Activated CD4-positive, alpha-beta T cell treated with anti-CD3 and anti-CD28 coated beads for 36 hours (primary cell): Measurements from ENCODE around the gene SDCBP2. TPM values are rescaled to one million over a fixed set of nuclear protein-coding genes. Genes with fewer than 3 reads are reported as not detected.
A peak's percentile ranks its signal among the peaks of the same experiment; 100 is the strongest.

Experiments
- ATAC-seq: fragments of 200-7000 bp; cut with Tn5 transposase; one replicate; pipeline ENCODE4 v1.10.0; 2021; ENCODE audit warnings: mild to moderate bottlenecking, moderate library complexity
- CTCF ChIA-PET: fragments of 350-600 bp; sonication (Branson Sonifier 250); formaldehyde crosslinking; loops from one replicate; lab custom pipeline; 2021; ENCODE audit warnings: antibody characterized with exemption; lab: Charles Lee
- POLR2A ChIA-PET: fragments of 350-600 bp; sonication (Branson Sonifier 250); formaldehyde crosslinking; loops from one replicate; lab custom pipeline; 2021; ENCODE audit warnings: antibody characterized with exemption, inconsistent platforms; lab: Charles Lee
- DNase-seq: peaks from one replicate; pipeline ENCODE4 v3.0.0-alpha.2; 2020
- H3K27ac Mint-ChIP-seq: one replicate; pipeline ENCODE4 v1.8.0; 2021; ENCODE audit warnings: mixed read lengths
- H3K27me3 Mint-ChIP-seq: one replicate; pipeline ENCODE4 v1.8.0; 2021; ENCODE audit warnings: mixed read lengths
- H3K36me3 Mint-ChIP-seq: one replicate; pipeline ENCODE4 v1.8.0; 2021; ENCODE audit warnings: low read depth, mixed read lengths
- H3K4me1 Mint-ChIP-seq: one replicate; pipeline ENCODE4 v1.8.0; 2021; ENCODE audit warnings: mixed read lengths
- H3K4me3 Mint-ChIP-seq: one replicate; pipeline ENCODE4 v1.8.0; 2021; ENCODE audit warnings: mild to moderate bottlenecking, moderate library complexity, mixed read lengths
- H3K9me3 Mint-ChIP-seq: one replicate; pipeline ENCODE4 v1.8.0; 2021; ENCODE audit warnings: low read depth, mixed read lengths
- intact Hi-C, 2 experiments: fragments of 100-400 bp; cut with DNase I in 1 of 2; cut with micrococcal nuclease in 1 of 2; formaldehyde crosslinking; loops; one replicate each; pipeline versions ENCODE4 v1.14.2 to v1.15.1; 2022 to 2024; cut with DNase I, micrococcal nuclease
- total RNA-seq, 2 experiments: library from RNA; stranded (reverse); gene quantifications; one replicate each; pipeline ENCODE4 v1.2.3, GENCODE V29; 2021

SDCBP2 gene
- total RNA-seq, 2 experiments from 2014 or later, result 2.8 to 3.2 TPM

DNA sequence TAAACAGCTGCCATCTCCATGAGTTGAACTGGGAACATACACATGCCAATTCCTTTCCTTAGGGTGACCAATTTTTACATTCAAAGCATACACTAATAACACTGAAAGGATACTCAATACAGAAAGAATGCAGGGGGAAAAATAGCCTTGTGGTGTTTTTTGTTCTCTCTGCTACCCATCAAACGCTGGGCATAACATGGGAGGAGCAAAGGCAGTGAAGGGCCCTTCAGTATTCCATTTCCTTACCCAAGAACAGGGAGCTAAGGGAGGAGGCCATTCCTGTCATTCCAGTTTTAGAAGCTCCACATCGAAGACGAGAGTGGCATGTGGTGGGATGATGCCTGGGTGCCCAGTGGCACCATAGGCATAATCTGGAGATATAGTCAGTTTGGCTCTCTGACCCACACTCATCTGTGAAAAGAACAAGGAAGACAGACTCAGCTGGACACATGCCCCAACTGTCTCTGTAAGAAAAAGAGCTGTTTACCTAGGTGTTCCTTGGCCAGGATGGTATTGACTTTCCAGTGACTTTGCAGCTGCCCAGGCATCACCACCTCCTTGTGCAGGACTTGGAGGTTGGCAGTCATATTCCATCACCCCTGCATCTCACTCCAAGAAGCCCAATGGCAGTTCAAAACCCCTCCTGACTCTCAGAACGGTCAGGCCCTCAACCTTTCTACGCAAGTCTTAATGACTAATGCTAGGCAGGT is 43.0 kb upstream of the SDCBP2 start:
- POLR2A ChIA-PET, result interaction anchor here (0.6 kb wide), 1 partner anchor 18 kb away, joined by 5 read pairs; no protein-coding TSS in a partner anchor
- Mint-ChIP-seq H3K9me3 (no peaks in the 10 kb centered on the region), H3K27me3 (no peaks in the 10 kb centered on the region), H3K4me1 (peaks cover 26% of the 10 kb centered on the region), H3K36me3 (peaks cover 75% of the 10 kb centered on the region), H3K27ac (no peak overlapping the region), H3K4me3 (no peak overlapping the region)
- ATAC-seq (no peak), DNase-seq (no peak)
- intact Hi-C loops, result no loop called here
- CTCF ChIA-PET, result no interaction called here

- DNase-seq, result no peak
- Mint-ChIP-seq H3K9me3 (no peaks in the 10 kb centered on the region), H3K27ac (peak overlapping the region; percentile 51), H3K27me3 (no peaks in the 10 kb centered on the region), H3K36me3 (peaks cover 72% of the 10 kb centered on the region), H3K4me1 (peaks cover 20% of the 10 kb centered on the region), H3K4me3 (no peak overlapping the region)
- intact Hi-C loops, result no loop called here
- ChIA-PET CTCF (no interaction called here), POLR2A (no interaction called here)
- no peak for ATAC-seq
These were observed 42.4 kb upstream of the SDCBP2 start for GRCh38 chr20:1371202-1371782.

- Mint-ChIP-seq H3K9me3 (no peaks in the 10 kb centered on the region), H3K27me3 (no peaks in the 10 kb centered on the region), H3K4me1 (peaks cover 15% of the 10 kb centered on the region), H3K27ac (no peak overlapping the region), H3K36me3 (peaks cover 67% of the 10 kb centered on the region), H3K4me3 (no peak overlapping the region)
- ATAC-seq (no peak), DNase-seq (no peak)
- ChIA-PET POLR2A (no interaction called here), CTCF (no interaction called here)
- intact Hi-C loops, result no loop called here
These were observed 41.7 kb upstream of the SDCBP2 start for GRCh38 chr20:1370548-1371110.

GRCh38 chr20:1369970-1370369 is 41.0 kb upstream of the SDCBP2 start:
- no peak for ATAC-seq
- ChIA-PET CTCF (no interaction called here), POLR2A (no interaction called here)
- Mint-ChIP-seq H3K4me1 (peaks cover 18% of the 10 kb centered on the region), H3K4me3 (no peak overlapping the region), H3K9me3 (no peaks in the 10 kb centered on the region), H3K36me3 (peaks cover 67% of the 10 kb centered on the region), H3K27me3 (no peaks in the 10 kb centered on the region), H3K27ac (no peak overlapping the region)
- intact Hi-C loops, result no loop called here
- DNase-seq, result no peak

DNA sequence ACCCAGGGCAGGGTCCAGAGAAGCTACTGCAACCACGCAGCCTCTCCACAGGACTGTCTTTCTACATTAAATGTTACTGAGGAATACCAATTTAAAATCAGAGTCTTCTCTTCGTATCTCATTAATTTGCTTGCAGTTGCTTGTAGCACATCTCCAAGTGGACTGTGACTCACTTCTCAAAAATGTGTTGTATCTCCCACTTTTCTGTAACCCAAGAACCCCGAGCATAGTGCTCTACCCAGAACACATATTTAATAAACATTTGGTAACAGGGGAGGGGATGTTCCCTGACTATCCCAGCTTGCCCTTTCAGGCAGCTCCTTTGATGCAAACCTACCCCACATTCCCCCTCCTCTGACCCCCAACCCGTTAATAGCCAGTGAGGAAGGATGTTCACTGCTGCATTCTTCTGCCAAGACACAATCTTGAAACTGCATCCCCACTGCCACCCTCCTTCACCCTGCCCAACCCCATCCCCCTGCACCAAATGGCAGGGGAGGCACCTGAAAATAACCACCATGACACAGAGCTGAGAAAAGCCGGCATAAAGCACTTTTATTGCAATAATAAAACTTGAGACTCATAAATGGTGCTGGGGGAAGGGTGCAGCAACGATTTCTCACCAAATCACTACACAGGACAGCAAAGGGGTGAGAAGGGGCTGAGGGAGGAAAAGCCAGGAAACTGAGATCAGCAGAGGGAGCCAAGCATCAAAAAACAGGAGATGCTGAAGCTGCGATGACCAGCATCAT is 39.7 kb upstream of the SDCBP2 start:
- ChIA-PET CTCF (interaction anchor here (0.5 kb wide), 2 partner anchors 43 to 135 kb away, joined by 3 to 4 read pairs; no protein-coding TSS in a partner anchor), POLR2A (interaction anchor here (0.7 kb wide), 1 partner anchor 9 kb away, joined by 3 read pairs; no protein-coding TSS in a partner anchor)
- H3K4me3 Mint-ChIP-seq, result no peak overlapping the region
- no peak for ATAC-seq
- peak overlapping the region; percentile 37 for H3K27ac Mint-ChIP-seq
- H3K9me3 Mint-ChIP-seq, result no peaks in the 10 kb centered on the region
- no peaks in the 10 kb centered on the region for H3K27me3 Mint-ChIP-seq
- DNase-seq, result no peak
- peaks cover 27% of the 10 kb centered on the region for H3K4me1 Mint-ChIP-seq
- intact Hi-C loops, result no loop called here
- H3K36me3 Mint-ChIP-seq, result peaks cover 69% of the 10 kb centered on the region

DNA sequence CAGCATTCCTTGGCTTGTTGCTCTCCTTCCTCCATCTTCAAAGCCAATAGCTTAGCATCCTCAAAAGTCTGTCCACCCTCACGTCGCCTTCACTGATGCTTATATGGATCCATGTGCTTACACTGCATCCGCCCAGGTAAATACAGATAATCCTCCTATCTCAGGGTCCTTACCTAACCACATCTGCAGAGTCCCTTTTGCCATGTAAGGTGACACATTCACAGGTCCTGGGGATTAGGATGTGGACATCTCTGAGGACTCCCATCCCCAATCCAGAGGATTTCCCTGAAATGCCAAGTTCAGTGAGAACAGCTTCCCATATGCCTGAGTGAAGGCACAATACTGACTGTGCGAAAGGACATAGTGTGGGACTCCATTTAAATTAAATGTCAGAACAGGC is 38.5 kb upstream of the SDCBP2 start:
- ChIA-PET CTCF (no interaction called here), POLR2A (no interaction called here)
- no peak overlapping the region for H3K4me3 Mint-ChIP-seq
- H3K9me3 Mint-ChIP-seq, result no peaks in the 10 kb centered on the region
- H3K4me1 Mint-ChIP-seq, result peaks cover 37% of the 10 kb centered on the region
- peaks cover 65% of the 10 kb centered on the region for H3K36me3 Mint-ChIP-seq
- H3K27me3 Mint-ChIP-seq, result no peaks in the 10 kb centered on the region
- no peak overlapping the region for H3K27ac Mint-ChIP-seq
- ATAC-seq (no peak), DNase-seq (no peak)
- intact Hi-C loops, result no loop called here

DNA sequence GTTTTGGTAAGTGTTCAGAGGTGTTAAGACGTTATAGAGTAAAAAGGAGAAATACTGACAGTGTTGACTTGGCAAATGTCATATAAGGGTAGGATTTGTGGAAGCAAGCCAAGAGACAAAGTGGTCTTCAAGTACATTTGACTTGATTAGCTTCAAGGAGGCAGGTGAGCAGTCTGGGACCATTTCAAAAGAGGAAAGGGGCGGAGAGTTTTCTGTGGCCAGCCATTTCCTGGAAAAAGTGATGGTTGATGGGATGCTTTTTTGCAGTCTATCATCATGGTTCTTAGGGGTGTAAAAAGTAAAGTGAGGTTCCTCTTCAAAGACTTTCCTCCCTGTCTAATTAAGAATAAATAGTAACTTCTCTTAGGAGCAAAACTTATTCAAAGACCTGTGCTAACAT is 35.2 kb upstream of the SDCBP2 start:
- POLR2A ChIA-PET, result interaction anchor here (0.6 kb wide), 1 partner anchor 47 kb away, joined by 3 read pairs; no protein-coding TSS in a partner anchor
- Mint-ChIP-seq H3K27ac (peak overlapping the region; percentile 82), H3K4me3 (no peak overlapping the region), H3K9me3 (no peaks in the 10 kb centered on the region), H3K27me3 (no peaks in the 10 kb centered on the region), H3K36me3 (peaks cover 67% of the 10 kb centered on the region), H3K4me1 (peaks cover 66% of the 10 kb centered on the region)
- DNase-seq (peak; percentile 49), ATAC-seq (peak; percentile 38)
- CTCF ChIA-PET, result interaction anchor here (1.4 kb wide), 1 partner anchor 18 kb away, joined by 4 read pairs; no protein-coding TSS in a partner anchor
- intact Hi-C loops, result no loop called here

- DNase-seq (no peak), ATAC-seq (no peak)
- peaks cover 67% of the 10 kb centered on the region for H3K4me1 Mint-ChIP-seq
- peak overlapping the region; percentile 82 for H3K27ac Mint-ChIP-seq
- no peaks in the 10 kb centered on the region for H3K27me3 Mint-ChIP-seq
- H3K4me3 Mint-ChIP-seq, result no peak overlapping the region
- H3K36me3 Mint-ChIP-seq, result peaks cover 66% of the 10 kb centered on the region
- CTCF ChIA-PET, result interaction anchor here (1.4 kb wide), 1 partner anchor 19 kb away, joined by 4 read pairs; no protein-coding TSS in a partner anchor
- POLR2A ChIA-PET, result interaction anchor here (0.6 kb wide), 1 partner anchor 48 kb away, joined by 3 read pairs; no protein-coding TSS in a partner anchor
- no peaks in the 10 kb centered on the region for H3K9me3 Mint-ChIP-seq
- intact Hi-C loops, result no loop called here
These were observed 34.6 kb upstream of the SDCBP2 start for GRCh38 chr20:1363522-1363921.

DNA sequence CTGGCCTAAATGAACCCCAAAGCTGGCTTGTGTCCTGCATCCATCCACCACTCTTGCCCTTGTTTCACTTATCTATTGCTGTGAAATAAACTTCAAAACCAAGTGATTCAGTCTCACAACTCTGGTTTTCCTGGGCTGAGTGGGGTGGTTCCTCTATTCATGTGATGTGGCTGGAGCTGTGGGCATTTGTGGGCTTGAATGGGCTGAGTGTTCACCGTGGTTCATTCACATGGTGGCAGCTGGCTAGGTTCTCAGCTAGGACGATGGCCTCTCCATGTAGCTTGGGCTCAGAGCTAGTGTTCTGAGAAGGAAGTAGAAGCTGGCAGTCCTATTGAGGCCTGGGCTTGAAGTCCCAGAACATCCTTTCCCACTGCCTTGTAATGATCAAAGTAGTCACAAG is 33.5 kb upstream of the SDCBP2 start:
- peak overlapping the region; percentile 49 for H3K27ac Mint-ChIP-seq
- H3K4me3 Mint-ChIP-seq, result no peak overlapping the region
- no peaks in the 10 kb centered on the region for H3K9me3 Mint-ChIP-seq
- ATAC-seq (no peak), DNase-seq (no peak)
- H3K36me3 Mint-ChIP-seq, result peaks cover 62% of the 10 kb centered on the region
- intact Hi-C loops, result no loop called here
- no peaks in the 10 kb centered on the region for H3K27me3 Mint-ChIP-seq
- ChIA-PET POLR2A (no interaction called here), CTCF (interaction anchor here (0.9 to 1.1 kb wide), 2 partner anchors 18 to 37 kb away, joined by 3 to 4 read pairs; no protein-coding TSS in a partner anchor)
- H3K4me1 Mint-ChIP-seq, result peaks cover 78% of the 10 kb centered on the region

DNA sequence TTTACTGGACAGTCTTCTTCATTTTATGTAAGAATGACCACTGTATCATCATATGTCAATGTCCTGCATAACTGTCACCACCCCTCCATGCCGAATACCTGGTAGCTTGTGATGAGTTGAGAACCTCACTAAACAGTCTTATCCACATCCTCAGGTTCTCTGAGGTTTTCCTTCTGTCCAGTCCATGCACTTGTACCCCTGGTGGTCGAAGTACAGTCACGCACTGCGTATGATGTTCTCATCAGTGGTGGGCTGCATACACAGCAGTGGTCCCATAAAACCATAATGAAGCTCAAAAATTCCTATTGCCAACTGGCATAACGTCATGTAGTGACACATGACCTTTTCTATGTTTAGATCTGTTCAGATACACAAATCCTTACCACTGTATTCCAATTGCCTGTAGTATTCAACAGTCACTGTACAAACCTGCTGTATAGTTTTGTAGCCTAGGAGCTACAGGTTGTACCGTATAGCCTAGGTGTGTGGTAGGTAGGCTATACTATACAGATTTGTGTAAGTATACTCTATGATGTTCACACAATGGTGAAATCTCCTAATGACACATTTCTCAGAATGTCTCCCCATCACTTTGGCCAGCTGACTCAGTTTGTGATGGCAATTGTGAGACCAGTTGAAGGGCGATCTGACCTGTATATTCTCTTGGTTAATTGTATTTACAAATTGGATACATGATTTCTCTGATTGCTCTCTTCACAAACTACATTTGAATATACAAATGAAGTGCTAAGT is 31.3 kb upstream of the SDCBP2 start:
- ChIA-PET POLR2A (interaction anchor here (1.1 kb wide), 1 partner anchor 33 kb away, joined by 3 read pairs; no protein-coding TSS in a partner anchor), CTCF (interaction anchor here (1.4 kb wide), 1 partner anchor 31 kb away, joined by 5 read pairs; no protein-coding TSS in a partner anchor)
- H3K27ac Mint-ChIP-seq, result peak overlapping the region; percentile 77
- peaks cover 78% of the 10 kb centered on the region for H3K4me1 Mint-ChIP-seq
- peaks cover 59% of the 10 kb centered on the region for H3K36me3 Mint-ChIP-seq
- ATAC-seq (peak; percentile 15), DNase-seq (no peak)
- intact Hi-C loops, result loop anchor here (1.0 to 2.0 kb wide), 2 partner anchors 33 to 35 kb away; partner anchors contain the start of gene FKBP1A (in 2 of the 2)
- H3K27me3 Mint-ChIP-seq, result no peaks in the 10 kb centered on the region
- H3K4me3 Mint-ChIP-seq, result no peak overlapping the region
- H3K9me3 Mint-ChIP-seq, result peaks cover 3% of the 10 kb centered on the region
